GM12878 (cell line): Measurements from ENCODE around the gene RGS2. TPM values are rescaled to one million over a fixed set of nuclear protein-coding genes. Genes with fewer than 3 reads are reported as not detected.

Source experiments
- CBX3 ChIP-seq: fragments of 200-600 bp; sonication (generic); IDR thresholded peaks from 2 replicates; pipeline ENCODE4 v1.6.1; 2016; ENCODE audit warnings: low read depth, borderline replicate concordance
- MYC ChIP-seq: IDR thresholded peaks from 2 replicates; pipeline ENCODE4 v1.6.1; 2011; ENCODE audit warnings: mild to moderate bottlenecking, low read length, moderate library complexity, inconsistent platforms; ENCODE audit not compliant: insufficient read depth, insufficient replicate concordance, insufficient read length, severe bottlenecking
- NR2C2 ChIP-seq: IDR thresholded peaks from 2 replicates; pipeline ENCODE4 v1.6.1; 2011; ENCODE audit warnings: borderline replicate concordance, low read depth; ENCODE audit not compliant: control insufficient read depth, insufficient read length
- RAD21 ChIP-seq: IDR thresholded peaks from 2 replicates; pipeline ENCODE4 v1.6.1; 2011; ENCODE audit warnings: mild to moderate bottlenecking, low read depth, low read length, moderate library complexity; ENCODE audit not compliant: insufficient read depth
- SMC3 ChIP-seq: IDR thresholded peaks from 2 replicates; pipeline ENCODE4 v1.6.1; 2011; ENCODE audit warnings: low read length, improper control_type of control experiment, borderline replicate concordance
- polyA plus RNA-seq, 11 experiments: library from polyadenylated mRNA; depleted of rRNA in 4 of 11; unstranded in 6 of 11; stranded (reverse) in 5 of 11; fragments of >200 nt; fragmentation: Nextera tagmentation in 4 of 11; fragmentation: Illumina TruSeq in 1 of 11; extraction: Ambion mirVana in 4 of 11; extraction: Trizol in 1 of 11; gene quantifications; 1 replicate in 1 of 11; 2 replicates in 10 of 11; pipeline versions ENCODE4 v1.2.1 to v1.2.3, GENCODE V29; 2011 to 2016; ENCODE audit warnings: inconsistent platforms in 2 of 11, missing spikeins in 2 of 11, low read depth in 1 of 11
- total RNA-seq, 4 experiments: library from RNA; depleted of rRNA in 3 of 4; stranded (reverse); fragments of >200 nt in 3 of 4; fragmentation: Illumina TruSeq in 1 of 4; extraction: Trizol in 1 of 4; gene quantifications; 2 replicates each; pipeline versions ENCODE4 v1.2.1 to v1.2.3, GENCODE V29; 2013 to 2021
- TF ChIP-seq, protein P1 (sequence below): fragments of 450-650 bp; conservative IDR thresholded peaks from 2 replicates; pipeline ENCODE4 v1.6.1; 2017; ENCODE audit warnings: mild to moderate bottlenecking, moderate library complexity
- TF ChIP-seq, protein P2 (sequence below): fragments of 450-650 bp; IDR thresholded peaks from 2 replicates; pipeline ENCODE4 v1.6.1; 2017; ENCODE audit warnings: borderline replicate concordance
- TF ChIP-seq, protein P3 (sequence below): fragments of 450-650 bp; IDR thresholded peaks from 2 replicates; pipeline ENCODE4 v1.6.1; 2017; ENCODE audit warnings: low read depth, mild to moderate bottlenecking, moderate library complexity
- TF ChIP-seq, protein P4 (sequence below): fragments of 450-650 bp; formaldehyde crosslinking; IDR thresholded peaks from 2 replicates; pipeline ENCODE4 v1.4.0; 2020; ENCODE audit warnings: mild to moderate bottlenecking, moderate library complexity

The RGS2 gene
- total and polyA plus RNA-seq, 10 of the 15 experiments (the other 5 are each of a cell fraction or from before 2014, with no cell fraction given): 0.27 to 2.3 (median 0.98) TPM

DNA sequence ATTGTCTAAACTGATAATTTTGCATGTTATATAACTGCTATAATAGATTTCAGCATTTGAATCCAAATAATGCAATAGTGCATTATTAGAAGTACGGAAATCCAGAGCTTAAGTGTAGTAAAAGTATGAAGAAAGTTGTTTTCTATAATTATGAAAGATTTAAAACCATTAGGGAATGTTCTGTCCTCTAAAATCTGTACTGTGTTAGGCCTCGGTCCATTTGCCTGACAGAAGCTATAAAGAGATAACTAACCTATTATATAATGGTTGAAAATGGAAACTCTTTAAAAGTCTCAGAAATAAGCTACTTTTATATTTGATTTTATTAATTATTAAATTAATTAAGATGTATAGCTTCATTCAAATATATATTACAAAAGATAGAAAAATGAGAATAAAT, 16.2 kb upstream of the RGS2 start (continued):
- TF ChIP-seq, protein P1, sequence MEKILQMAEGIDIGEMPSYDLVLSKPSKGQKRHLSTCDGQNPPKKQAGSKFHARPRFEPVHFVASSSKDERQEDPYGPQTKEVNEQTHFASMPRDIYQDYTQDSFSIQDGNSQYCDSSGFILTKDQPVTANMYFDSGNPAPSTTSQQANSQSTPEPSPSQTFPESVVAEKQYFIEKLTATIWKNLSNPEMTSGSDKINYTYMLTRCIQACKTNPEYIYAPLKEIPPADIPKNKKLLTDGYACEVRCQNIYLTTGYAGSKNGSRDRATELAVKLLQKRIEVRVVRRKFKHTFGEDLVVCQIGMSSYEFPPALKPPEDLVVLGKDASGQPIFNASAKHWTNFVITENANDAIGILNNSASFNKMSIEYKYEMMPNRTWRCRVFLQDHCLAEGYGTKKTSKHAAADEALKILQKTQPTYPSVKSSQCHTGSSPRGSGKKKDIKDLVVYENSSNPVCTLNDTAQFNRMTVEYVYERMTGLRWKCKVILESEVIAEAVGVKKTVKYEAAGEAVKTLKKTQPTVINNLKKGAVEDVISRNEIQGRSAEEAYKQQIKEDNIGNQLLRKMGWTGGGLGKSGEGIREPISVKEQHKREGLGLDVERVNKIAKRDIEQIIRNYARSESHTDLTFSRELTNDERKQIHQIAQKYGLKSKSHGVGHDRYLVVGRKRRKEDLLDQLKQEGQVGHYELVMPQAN: no peak
- TF ChIP-seq NR2C2 (no peak), CBX3 (no peak), RAD21 (no peak), MYC (no peak), SMC3 (no peak)
- TF ChIP-seq, protein P2, sequence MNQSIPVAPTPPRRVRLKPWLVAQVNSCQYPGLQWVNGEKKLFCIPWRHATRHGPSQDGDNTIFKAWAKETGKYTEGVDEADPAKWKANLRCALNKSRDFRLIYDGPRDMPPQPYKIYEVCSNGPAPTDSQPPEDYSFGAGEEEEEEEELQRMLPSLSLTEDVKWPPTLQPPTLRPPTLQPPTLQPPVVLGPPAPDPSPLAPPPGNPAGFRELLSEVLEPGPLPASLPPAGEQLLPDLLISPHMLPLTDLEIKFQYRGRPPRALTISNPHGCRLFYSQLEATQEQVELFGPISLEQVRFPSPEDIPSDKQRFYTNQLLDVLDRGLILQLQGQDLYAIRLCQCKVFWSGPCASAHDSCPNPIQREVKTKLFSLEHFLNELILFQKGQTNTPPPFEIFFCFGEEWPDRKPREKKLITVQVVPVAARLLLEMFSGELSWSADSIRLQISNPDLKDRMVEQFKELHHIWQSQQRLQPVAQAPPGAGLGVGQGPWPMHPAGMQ: no peak
- TF ChIP-seq, protein P3, sequence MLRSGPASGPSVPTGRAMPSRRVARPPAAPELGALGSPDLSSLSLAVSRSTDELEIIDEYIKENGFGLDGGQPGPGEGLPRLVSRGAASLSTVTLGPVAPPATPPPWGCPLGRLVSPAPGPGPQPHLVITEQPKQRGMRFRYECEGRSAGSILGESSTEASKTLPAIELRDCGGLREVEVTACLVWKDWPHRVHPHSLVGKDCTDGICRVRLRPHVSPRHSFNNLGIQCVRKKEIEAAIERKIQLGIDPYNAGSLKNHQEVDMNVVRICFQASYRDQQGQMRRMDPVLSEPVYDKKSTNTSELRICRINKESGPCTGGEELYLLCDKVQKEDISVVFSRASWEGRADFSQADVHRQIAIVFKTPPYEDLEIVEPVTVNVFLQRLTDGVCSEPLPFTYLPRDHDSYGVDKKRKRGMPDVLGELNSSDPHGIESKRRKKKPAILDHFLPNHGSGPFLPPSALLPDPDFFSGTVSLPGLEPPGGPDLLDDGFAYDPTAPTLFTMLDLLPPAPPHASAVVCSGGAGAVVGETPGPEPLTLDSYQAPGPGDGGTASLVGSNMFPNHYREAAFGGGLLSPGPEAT: no peak
- TF ChIP-seq, protein P4, sequence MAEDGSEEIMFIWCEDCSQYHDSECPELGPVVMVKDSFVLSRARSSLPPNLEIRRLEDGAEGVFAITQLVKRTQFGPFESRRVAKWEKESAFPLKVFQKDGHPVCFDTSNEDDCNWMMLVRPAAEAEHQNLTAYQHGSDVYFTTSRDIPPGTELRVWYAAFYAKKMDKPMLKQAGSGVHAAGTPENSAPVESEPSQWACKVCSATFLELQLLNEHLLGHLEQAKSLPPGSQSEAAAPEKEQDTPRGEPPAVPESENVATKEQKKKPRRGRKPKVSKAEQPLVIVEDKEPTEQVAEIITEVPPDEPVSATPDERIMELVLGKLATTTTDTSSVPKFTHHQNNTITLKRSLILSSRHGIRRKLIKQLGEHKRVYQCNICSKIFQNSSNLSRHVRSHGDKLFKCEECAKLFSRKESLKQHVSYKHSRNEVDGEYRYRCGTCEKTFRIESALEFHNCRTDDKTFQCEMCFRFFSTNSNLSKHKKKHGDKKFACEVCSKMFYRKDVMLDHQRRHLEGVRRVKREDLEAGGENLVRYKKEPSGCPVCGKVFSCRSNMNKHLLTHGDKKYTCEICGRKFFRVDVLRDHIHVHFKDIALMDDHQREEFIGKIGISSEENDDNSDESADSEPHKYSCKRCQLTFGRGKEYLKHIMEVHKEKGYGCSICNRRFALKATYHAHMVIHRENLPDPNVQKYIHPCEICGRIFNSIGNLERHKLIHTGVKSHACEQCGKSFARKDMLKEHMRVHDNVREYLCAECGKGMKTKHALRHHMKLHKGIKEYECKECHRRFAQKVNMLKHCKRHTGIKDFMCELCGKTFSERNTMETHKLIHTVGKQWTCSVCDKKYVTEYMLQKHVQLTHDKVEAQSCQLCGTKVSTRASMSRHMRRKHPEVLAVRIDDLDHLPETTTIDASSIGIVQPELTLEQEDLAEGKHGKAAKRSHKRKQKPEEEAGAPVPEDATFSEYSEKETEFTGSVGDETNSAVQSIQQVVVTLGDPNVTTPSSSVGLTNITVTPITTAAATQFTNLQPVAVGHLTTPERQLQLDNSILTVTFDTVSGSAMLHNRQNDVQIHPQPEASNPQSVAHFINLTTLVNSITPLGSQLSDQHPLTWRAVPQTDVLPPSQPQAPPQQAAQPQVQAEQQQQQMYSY: no peak
